HCT116 (cell line): Measurements from ENCODE around the gene CDH13. TPM values are rescaled to one million over a fixed set of nuclear protein-coding genes. Genes with fewer than 3 reads are reported as not detected.

Experiments
- ATAC-seq: fragments of 200-7000 bp; cut with Tn5 transposase; 2 replicates; pipeline ENCODE4 v1.9.1; 2020; ENCODE audit warnings: mild to moderate bottlenecking, moderate library complexity
- BruUV-seq: library from RNA; stranded (reverse); fragments of 400-500 nt; replicated peaks from 2 replicates; lab custom pipeline; 2021; lab: Mats Ljungman, UMichigan
- CTCF ChIA-PET: fragments of 300-600 bp; sonication (Branson Sonifier 250); formaldehyde crosslinking; loops from one replicate; lab custom pipeline; 2021; ENCODE audit warnings: antibody characterized with exemption; lab: Charles Lee
- POLR2A ChIA-PET: fragments of 300-600, 350-600 bp; sonication (Branson Sonifier 250); formaldehyde crosslinking; loops from one replicate; lab custom pipeline; 2021; ENCODE audit warnings: antibody characterized with exemption; lab: Charles Lee
- RAD21 ChIA-PET, 2 experiments: fragments of 300-600 bp; sonication (Branson Sonifier 250); formaldehyde crosslinking; loops; one replicate each; lab custom pipeline; 2023; ENCODE audit warnings: low total read pairs in 2 of 2; ENCODE audit not compliant: uncharacterized antibody in 2 of 2, unreplicated experiment in 2 of 2, low non-redundant PET in 1 of 2; lab: Charles Lee
- DNase-seq: peaks from one replicate; pipeline ENCODE4 v3.0.0-alpha.2; 2010; ENCODE audit warnings: low read depth, low spot score
- H2AFZ ChIP-seq: fragments of 200-600 bp; shearing (Covaris generic), sonication (generic); 2 replicates; pipeline ENCODE4 v1.6.1; 2017; ENCODE audit warnings: low read depth, mixed run types, mixed read lengths, antibody characterized with exemption, low read length; ENCODE audit not compliant: poor library complexity, severe bottlenecking
- H3K27ac ChIP-seq: 2 replicates; pipeline ENCODE4 v1.5.1; 2012; ENCODE audit warnings: low read depth, low read length
- H3K27me3 ChIP-seq: fragments of 200-600 bp; sonication (generic); 2 replicates; pipeline ENCODE4 v1.6.1; 2016; ENCODE audit warnings: mixed run types, low read length, mixed read lengths; ENCODE audit not compliant: insufficient read depth
- H3K36me3 ChIP-seq, 2 experiments: fragments of 200-500 bp in 1 of 2; fragments of 200-600 bp in 1 of 2; sonication (Bioruptor generic) in 1 of 2; sonication (generic) in 1 of 2; 2 replicates each; pipeline versions ENCODE4 v1.5.1 to v1.6.1; 2014 to 2016; ENCODE audit warnings: low read length in 2 of 2, inconsistent platforms in 1 of 2, mixed read lengths in 1 of 2, mixed run types in 1 of 2; ENCODE audit not compliant: insufficient read depth in 2 of 2, control insufficient read depth in 1 of 2
- H3K4me1 ChIP-seq, 2 experiments: fragments of 200-600 bp in 1 of 2; sonication (generic) in 1 of 2; 2 replicates each; pipeline versions ENCODE4 v1.5.1 to v1.6.1; 2012 to 2017; ENCODE audit warnings: low read length in 2 of 2, inconsistent platforms in 1 of 2, mild to moderate bottlenecking in 1 of 2, mixed read lengths in 1 of 2, mixed run types in 1 of 2, moderate library complexity in 1 of 2; ENCODE audit not compliant: insufficient read depth in 2 of 2, control insufficient read depth in 1 of 2
- H3K4me2 ChIP-seq: fragments of 200-600 bp; sonication (generic); 2 replicates; pipeline ENCODE4 v1.6.1; 2017; ENCODE audit warnings: mixed run types, low read length, mixed read lengths
- H3K4me3 ChIP-seq, 2 experiments: fragments of 200-600 bp in 1 of 2; sonication (generic) in 1 of 2; replicated peaks in 1 of 2; 2 replicates each; pipeline ENCODE4 v1.5.1; 2011 to 2016; ENCODE audit warnings: low read length in 2 of 2, control low read depth in 1 of 2, low read depth in 1 of 2, mild to moderate bottlenecking in 1 of 2, mixed read lengths in 1 of 2, mixed run types in 1 of 2
- H3K79me2 ChIP-seq: fragments of 200-600 bp; sonication (generic); 2 replicates; pipeline ENCODE4 v1.6.1; 2017; ENCODE audit warnings: mild to moderate bottlenecking, mixed run types, low read length, moderate library complexity, mixed read lengths; ENCODE audit not compliant: insufficient read depth
- H3K9ac ChIP-seq: fragments of 200-600 bp; sonication (generic); 2 replicates; pipeline ENCODE4 v1.6.1; 2016; ENCODE audit warnings: low read length, mixed read lengths
- H3K9me2 ChIP-seq: fragments of 200-600 bp; sonication (generic), shearing (Covaris generic); 2 replicates; pipeline ENCODE4 v1.6.1; 2017; ENCODE audit warnings: mixed run types, mild to moderate bottlenecking, moderate library complexity; ENCODE audit not compliant: insufficient read depth
- H3K9me3 ChIP-seq, 2 experiments: fragments of 200-500 bp in 1 of 2; fragments of 200-600 bp in 1 of 2; sonication (Bioruptor generic) in 1 of 2; sonication (generic) in 1 of 2; 2 replicates each; pipeline ENCODE4 v1.6.1; 2014 to 2017; ENCODE audit warnings: low read length in 2 of 2, mixed read lengths in 2 of 2, inconsistent platforms in 1 of 2, low read depth in 1 of 2, mild to moderate bottlenecking in 1 of 2, mixed run types in 1 of 2, moderate library complexity in 1 of 2; ENCODE audit not compliant: control insufficient read depth in 1 of 2, insufficient read depth in 1 of 2
- H4K20me1 ChIP-seq: fragments of 200-600 bp; sonication (generic), shearing (Covaris generic); 2 replicates; pipeline ENCODE4 v1.6.1; 2017; ENCODE audit warnings: mixed run types, mild to moderate bottlenecking, moderate library complexity; ENCODE audit not compliant: insufficient read depth
- ATF3 ChIP-seq: IDR thresholded peaks from 2 replicates; pipeline ENCODE4 v1.6.1; 2012
- CEBPB ChIP-seq: IDR thresholded peaks from 2 replicates; pipeline ENCODE4 v1.6.1; 2012; ENCODE audit warnings: low read depth
- CTCF ChIP-seq, 3 experiments: fragments of 200-600 bp in 1 of 3; sonication (generic) in 1 of 3; IDR thresholded peaks in 2 of 3; conservative IDR thresholded peaks in 1 of 3; 2 replicates each; pipeline ENCODE4 v1.5.1; 2012 to 2017; ENCODE audit warnings: low read depth in 2 of 3, low read length in 2 of 3, antibody characterized with exemption in 1 of 3, borderline replicate concordance in 1 of 3, control low read depth in 1 of 3, mild to moderate bottlenecking in 1 of 3, mixed read lengths in 1 of 3, mixed run types in 1 of 3, moderate library complexity in 1 of 3; ENCODE audit not compliant: insufficient read depth in 1 of 3
- EGR1 ChIP-seq: IDR thresholded peaks from 2 replicates; pipeline ENCODE4 v1.6.1; 2012; ENCODE audit warnings: low read depth
- RAD21 ChIP-seq: IDR thresholded peaks from 2 replicates; pipeline ENCODE4 v1.6.1; 2012; ENCODE audit warnings: low read depth, mild to moderate bottlenecking
- SIN3A ChIP-seq: IDR thresholded peaks from 2 replicates; pipeline ENCODE4 v1.6.1; 2012; ENCODE audit warnings: low read depth
- TCF7L2 ChIP-seq: IDR thresholded peaks from 2 replicates; pipeline ENCODE4 v1.7.0; 2011; ENCODE audit warnings: borderline replicate concordance, inconsistent platforms; ENCODE audit not compliant: insufficient read depth, insufficient read length; ENCODE audit errors: extremely low read depth
- ZBTB33 ChIP-seq: IDR thresholded peaks from 2 replicates; pipeline ENCODE4 v1.6.1; 2011; ENCODE audit warnings: mild to moderate bottlenecking, low read length, moderate library complexity; ENCODE audit not compliant: insufficient replicate concordance; ENCODE audit errors: extremely low read depth
- ZFX ChIP-seq: fragments of 450-650 bp; IDR thresholded peaks from 2 replicates; pipeline ENCODE4 v1.6.1; 2017
- intact Hi-C: fragments of 100-400 bp; cut with micrococcal nuclease; formaldehyde crosslinking; loops from 2 replicates; pipeline ENCODE4 v1.10.0; 2022
- total RNA-seq: library from RNA; stranded (reverse); gene quantifications from one replicate; pipeline ENCODE4 v1.2.1, GENCODE V29; 2021; ENCODE audit not compliant: unreplicated experiment

Gene CDH13
- total RNA-seq, 1 experiment from 2014 or later = not detected

DNA sequence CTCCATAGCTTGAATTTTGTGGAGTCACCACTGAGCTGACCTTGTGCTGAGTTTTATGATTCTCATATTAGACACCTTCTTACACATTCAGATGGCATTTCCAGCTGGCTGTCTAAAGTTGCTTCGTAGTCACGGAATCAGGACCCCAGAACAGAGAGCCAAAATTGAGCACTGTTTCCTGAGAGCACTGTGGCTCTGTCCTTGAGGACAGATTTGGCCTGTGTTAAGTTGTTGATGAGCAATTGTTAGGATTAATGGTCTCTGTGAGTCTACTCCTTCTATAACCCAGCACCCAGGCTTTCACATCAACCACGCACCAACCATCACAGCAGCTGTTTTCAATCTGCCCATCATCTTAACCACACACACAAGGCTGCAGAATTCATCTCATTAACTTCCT is 903.5 kb downstream of the CDH13 start:
- ChIA-PET POLR2A (no interaction called here), RAD21 (no interaction called here)
- ATAC-seq = no peak

DNA sequence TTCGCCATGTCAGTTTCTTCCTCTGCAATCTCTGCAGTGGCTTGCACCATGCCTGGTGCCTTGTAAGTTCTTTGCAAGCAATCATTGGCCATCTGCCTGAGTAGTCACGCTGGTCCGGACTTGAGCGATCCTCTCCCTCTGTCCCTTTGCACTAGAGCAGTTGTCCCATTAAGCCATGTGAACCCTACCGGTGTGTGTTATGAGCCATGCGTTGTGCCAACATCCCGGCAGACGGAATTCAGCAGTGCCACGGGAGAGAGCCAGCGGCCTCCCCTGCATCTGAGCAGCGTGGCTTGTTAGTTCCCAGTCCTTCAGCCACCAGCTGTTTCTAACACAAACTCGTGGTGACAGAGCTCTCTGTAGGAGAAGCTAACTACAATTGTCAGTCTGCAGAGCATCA is 905.9 kb downstream of the CDH13 start:
- no peaks in the 10 kb centered on the region for H4K20me1 ChIP-seq
- CTCF ChIA-PET = no interaction called here

More for the DNA sequence above, 903.5 kb downstream of the CDH13 start:
- Histone ChIP-seq H2AFZ (no peak overlapping the region), H3K9me3 (no peaks in the 10 kb centered on the region)
- TF ChIP-seq SIN3A = no peak
- TF ChIP-seq, all 23 proteins: peak for 0
- Histone ChIP-seq H3K27ac (no peak overlapping the region), H3K9ac (no peak overlapping the region), H3K27me3 (peaks cover 11% of the 10 kb centered on the region; the same call in 1 of the 2 replicates), H3K79me2 (no peaks in the 10 kb centered on the region), H3K4me3 (no peak overlapping the region), H3K36me3 (no peaks in the 10 kb centered on the region), H3K4me2 (no peak overlapping the region), H4K20me1 (no peaks in the 10 kb centered on the region), H3K9me2 (no peaks in the 10 kb centered on the region), H3K4me1 (no peaks in the 10 kb centered on the region)
- no TSS peak for BruUV-seq
- intact Hi-C loops = no loop called here
- DNase-seq = no peak
- CTCF ChIA-PET = no interaction called here

DNA sequence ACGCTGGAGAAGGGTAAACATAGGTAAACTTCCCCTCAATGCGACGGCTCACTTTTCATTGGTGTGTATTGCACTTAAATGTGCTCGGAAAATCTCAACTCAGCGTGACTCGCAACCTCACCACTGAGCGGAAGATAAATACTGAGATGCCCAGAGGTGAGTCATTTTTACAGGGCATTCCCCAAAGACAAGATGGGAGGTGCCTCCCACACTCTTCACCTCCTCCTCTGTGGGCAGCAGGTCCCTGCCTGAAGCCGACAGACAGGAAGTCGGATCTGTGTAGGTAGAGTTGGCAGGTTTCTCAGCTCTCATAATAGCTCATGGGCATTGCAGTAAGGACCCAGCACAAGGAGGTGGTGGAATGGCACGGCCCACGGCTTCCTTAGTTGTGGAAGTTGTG is 906.4 kb downstream of the CDH13 start:
- Histone ChIP-seq H3K4me3 (no peak overlapping the region), H3K9me2 (peaks cover under 1% of the 10 kb centered on the region; the same call in 1 of the 2 replicates), H2AFZ (no peak overlapping the region), H3K79me2 (no peaks in the 10 kb centered on the region), H3K4me1 (no peaks in the 10 kb centered on the region), H4K20me1 (no peaks in the 10 kb centered on the region), H3K4me2 (no peak overlapping the region), H3K27ac (no peak overlapping the region), H3K9me3 (no peaks in the 10 kb centered on the region; a peak in 1 of 4 replicates), H3K9ac (no peak overlapping the region), H3K36me3 (no peaks in the 10 kb centered on the region), H3K27me3 (no peaks in the 10 kb centered on the region; the same call in 1 of the 2 replicates)
- TF ChIP-seq ATF3 (no peak), TCF7L2 (no peak), ZFX (no peak), RAD21 (no peak), ZBTB33 (no peak), CTCF (IDR thresholded peaks at IDR 0.05 in 2 of 3, conservative IDR thresholded peaks at IDR 0.05 in 1 of 3; ENCODE audit: borderline replicate concordance in 1 of 3, insufficient read depth in 1 of 3, low read depth in 2 of 3, low read length in 2 of 3) (no peak)
- BruUV-seq = no TSS peak
- no peak for DNase-seq
- ChIA-PET CTCF (no interaction called here), RAD21 (no interaction called here), POLR2A (no interaction called here)
- intact Hi-C loops = no loop called here
- no peak for ATAC-seq

More for the DNA sequence above, 905.9 kb downstream of the CDH13 start:
- POLR2A ChIA-PET = no interaction called here
- RAD21 ChIA-PET = no interaction called here
- Histone ChIP-seq H3K9me2 (no peaks in the 10 kb centered on the region), H2AFZ (no peak overlapping the region), H3K4me3 (no peak overlapping the region), H3K4me1 (no peaks in the 10 kb centered on the region), H3K9me3 (no peaks in the 10 kb centered on the region), H3K9ac (no peak overlapping the region), H3K79me2 (no peaks in the 10 kb centered on the region), H3K27me3 (no peaks in the 10 kb centered on the region; the same call in 1 of the 2 replicates), H3K27ac (no peak overlapping the region), H3K36me3 (no peaks in the 10 kb centered on the region), H3K4me2 (no peak overlapping the region)
- no TSS peak for BruUV-seq
- DNase-seq (no peak), ATAC-seq (no peak)
- intact Hi-C loops = no loop called here
- TF ChIP-seq CEBPB (no peak), EGR1 (no peak)
